ENCODE results near the gene SRRT.

SRRT gene

DNA sequence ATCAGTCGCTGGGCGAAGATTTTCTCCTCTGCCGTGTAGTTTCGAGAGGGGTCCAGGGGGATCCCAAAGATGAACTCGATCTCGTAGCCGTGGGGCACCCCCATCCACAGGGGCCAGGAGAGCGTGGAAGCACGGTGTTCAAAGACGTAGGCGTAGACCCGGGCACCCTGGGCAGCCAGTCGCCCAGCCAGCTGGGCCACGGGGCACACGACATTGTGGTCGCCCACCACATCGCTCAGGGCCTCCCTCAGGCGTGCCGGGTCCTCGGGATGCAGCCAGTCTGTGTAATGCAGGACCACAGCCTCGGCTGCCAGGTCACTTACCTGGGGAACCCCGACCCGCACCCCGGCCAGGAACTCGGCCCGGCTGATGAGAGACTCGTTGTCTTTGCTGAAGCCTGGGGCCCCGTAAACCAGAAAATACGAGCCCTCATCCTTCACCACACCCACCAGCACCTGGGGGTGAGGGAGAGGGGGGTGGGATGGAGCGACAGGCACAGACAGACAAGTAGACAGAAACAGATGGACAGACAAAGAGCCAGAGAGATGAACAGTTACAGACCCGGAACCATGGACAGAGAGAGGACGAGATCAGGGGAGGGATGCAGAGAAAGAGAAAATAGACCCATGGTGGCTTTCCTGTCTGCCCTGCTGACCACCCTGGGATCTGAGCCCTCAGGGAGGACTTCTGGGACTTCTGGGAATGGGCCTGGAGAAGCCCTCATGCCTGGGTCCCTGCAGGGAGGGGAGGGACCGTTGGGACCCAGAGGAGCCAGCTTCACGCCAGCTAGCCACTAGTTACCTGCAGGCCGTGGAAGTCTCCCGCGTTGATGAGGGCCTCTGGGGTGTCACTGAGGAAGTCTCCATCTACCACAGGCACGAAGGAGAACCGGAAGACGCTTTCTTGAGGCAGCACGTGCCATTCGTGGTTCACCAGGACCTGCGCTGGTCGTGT lies 17.7 kb downstream of the SRRT start:
- no peak for DNase-seq (ENCODE audit: low read depth in 2 of 2)
- no peak overlapping the region for H3K4me3 ChIP-seq (replicated peaks in 1 of 2; ENCODE audit: low read depth in 2 of 2, low read length in 2 of 2)
- TF ChIP-seq, protein P1, sequence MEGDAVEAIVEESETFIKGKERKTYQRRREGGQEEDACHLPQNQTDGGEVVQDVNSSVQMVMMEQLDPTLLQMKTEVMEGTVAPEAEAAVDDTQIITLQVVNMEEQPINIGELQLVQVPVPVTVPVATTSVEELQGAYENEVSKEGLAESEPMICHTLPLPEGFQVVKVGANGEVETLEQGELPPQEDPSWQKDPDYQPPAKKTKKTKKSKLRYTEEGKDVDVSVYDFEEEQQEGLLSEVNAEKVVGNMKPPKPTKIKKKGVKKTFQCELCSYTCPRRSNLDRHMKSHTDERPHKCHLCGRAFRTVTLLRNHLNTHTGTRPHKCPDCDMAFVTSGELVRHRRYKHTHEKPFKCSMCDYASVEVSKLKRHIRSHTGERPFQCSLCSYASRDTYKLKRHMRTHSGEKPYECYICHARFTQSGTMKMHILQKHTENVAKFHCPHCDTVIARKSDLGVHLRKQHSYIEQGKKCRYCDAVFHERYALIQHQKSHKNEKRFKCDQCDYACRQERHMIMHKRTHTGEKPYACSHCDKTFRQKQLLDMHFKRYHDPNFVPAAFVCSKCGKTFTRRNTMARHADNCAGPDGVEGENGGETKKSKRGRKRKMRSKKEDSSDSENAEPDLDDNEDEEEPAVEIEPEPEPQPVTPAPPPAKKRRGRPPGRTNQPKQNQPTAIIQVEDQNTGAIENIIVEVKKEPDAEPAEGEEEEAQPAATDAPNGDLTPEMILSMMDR (IDR thresholded peaks at IDR 0.05; ENCODE audit: low read depth, low read length): no peak

DNA sequence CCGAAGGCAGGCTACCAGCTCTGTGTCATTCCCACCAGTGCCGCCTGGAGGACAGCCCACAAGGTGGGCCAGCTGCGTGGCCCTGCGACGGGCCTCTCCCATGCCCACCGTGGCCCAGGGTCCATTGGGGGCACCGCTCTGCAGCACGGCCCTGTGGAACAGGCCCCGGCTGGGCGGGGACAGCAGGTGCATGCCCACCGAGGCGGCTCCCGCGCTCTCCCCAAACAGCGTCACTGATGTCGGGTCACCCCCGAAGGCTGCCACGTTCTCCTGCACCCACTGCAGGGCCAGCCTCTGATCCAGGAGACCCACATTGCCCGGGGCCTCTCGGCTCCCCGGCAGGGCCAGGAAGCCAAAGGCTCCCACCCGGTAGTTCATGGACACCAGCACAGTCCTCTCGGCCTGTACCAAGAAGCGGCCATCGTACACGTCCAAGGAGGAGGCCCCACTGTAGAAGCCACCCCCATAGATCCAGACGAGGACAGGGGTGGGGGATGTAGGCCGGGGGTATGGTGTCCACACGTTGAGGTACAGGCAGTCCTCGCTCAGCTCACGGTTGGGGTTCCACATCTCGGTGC lies 18.5 kb downstream of the SRRT start:
- DNase-seq (ENCODE audit: low read depth in 2 of 2): no peak

DNA sequence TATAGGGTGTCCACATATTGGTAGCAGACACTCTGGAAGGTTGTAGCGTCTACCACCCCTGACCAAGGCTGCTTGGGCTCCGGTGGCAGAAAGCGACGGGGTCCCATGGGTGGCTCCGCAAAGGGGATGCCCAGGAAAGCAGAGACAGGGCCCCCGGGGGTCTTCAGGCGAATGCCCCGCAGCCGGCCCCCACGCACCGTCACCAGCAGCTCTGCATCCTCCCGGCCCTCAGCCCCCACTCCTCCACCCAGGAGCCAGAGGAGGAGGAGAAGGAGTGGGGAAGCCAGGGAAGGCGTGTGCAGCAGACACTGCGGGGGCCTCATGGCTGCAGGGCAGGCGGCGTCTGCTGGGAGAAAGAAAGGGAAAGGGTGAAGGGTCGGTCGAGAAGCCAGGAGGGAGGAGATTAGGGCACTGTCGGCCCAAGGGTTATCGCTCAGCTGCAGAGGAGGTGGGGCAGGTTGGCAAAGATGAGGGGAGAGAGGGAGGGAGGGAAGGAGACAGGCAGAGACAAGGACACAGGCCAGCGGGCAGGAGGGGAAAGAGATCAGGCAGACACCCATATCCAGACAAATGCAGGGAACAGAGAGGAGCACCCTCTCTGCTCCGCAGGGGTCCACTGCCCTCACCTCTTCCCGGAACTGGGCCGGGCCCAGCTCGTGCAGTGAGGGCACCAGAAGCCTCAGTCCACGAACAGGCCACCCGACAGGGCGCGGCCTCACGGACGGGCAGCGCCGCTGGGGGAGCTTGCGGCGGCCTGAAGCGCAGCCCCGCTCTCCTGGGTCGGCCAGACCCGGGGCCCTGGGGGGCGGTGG lies 19.2 kb downstream of the SRRT start:
- TF ChIP-seq, protein P1 (IDR thresholded peaks at IDR 0.05; ENCODE audit: low read depth, low read length): no peak
- no peak overlapping the region for H3K4me3 ChIP-seq (replicated peaks in 1 of 2; ENCODE audit: low read depth in 2 of 2, low read length in 2 of 2)
- DNase-seq (ENCODE audit: low read depth in 2 of 2): no peak

More for the DNA sequence above, 18.5 kb downstream of the SRRT start:
- no peak overlapping the region for H3K4me3 ChIP-seq (replicated peaks in 1 of 2; ENCODE audit: low read depth in 2 of 2, low read length in 2 of 2)
- TF ChIP-seq, protein P1 (IDR thresholded peaks at IDR 0.05; ENCODE audit: low read depth, low read length): no peak

DNA sequence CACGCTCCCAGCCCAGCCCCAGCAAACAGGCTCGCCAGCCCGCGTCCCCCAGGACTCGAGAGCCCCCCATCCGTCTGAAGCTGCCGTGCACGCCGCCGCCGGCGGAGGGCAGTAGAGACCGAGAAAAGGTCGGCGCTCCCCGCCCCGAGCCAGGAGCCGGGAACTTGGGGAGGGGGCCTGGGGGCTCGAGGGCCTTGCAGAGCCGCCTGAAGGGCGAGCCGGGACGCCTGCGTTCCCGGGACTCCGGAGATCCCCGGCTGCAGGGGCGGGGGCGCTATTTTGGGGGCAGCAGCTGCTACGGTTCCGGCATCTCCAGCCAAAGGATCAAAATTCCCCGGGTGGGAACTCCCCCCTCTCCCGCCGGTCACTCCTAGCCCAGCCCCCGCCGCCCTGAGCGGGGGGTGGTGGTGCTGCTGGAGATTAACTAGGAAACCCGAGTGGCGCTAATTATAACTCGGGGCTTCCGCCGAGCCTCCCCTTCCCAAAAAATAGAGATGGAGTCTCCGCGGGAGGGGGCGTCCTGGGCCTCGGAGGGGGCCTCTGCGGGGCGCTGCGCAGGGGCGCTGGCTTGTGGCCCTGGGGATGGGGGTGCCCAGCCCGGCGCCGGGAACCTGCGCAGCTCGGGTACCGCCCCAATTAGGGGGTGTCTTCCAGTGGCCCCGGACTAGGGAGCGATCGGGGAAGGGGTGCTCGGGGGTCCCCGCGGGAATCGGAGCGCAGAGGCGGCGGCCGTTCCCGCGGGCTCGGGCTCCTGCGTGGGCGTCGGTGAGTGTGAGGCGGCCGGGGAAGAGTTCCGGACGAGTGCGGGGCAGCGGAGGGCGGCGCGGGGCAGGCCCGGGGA lies 20.2 kb downstream of the SRRT start:
- no peak for DNase-seq (ENCODE audit: low read depth in 2 of 2)
- TF ChIP-seq, protein P1 (IDR thresholded peaks at IDR 0.05; ENCODE audit: low read depth, low read length): peak; percentile 82

DNA sequence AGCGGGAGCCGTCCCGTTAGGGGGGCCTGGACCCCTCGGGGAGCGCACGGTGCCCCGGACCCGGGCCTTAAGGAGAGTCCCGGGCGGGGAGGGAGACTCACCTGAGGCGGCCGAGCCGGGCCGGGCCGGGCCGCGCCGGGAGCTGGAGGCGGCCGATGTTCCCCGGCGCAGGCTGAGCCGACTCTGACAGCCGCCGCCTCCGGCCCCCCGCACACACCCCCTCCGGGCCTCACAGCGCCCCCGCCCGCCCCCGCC lies 20.7 kb downstream of the SRRT start, which contains the start of gene ACHE:
Gene ACHE (minus strand): TSS at position 188 of the 255 bp plus-strand sequence. CDS start 1,656 bp downstream, outside the sequence.
- H3K4me3 ChIP-seq (replicated peaks in 1 of 2; ENCODE audit: low read depth in 2 of 2, low read length in 2 of 2): peak within 1 kb of the TSS; percentile 40 to 44
- TF ChIP-seq, protein P1 (IDR thresholded peaks at IDR 0.05; ENCODE audit: low read depth, low read length): no peak
- no peak for DNase-seq (ENCODE audit: low read depth in 2 of 2)

More for the DNA sequence above, 20.2 kb downstream of the SRRT start:
- peak overlapping the region; percentile 40 to 44 for H3K4me3 ChIP-seq (replicated peaks in 1 of 2; ENCODE audit: low read depth in 2 of 2, low read length in 2 of 2)

Measured in cardiac fibroblast (primary cell).